ENCODE results near the gene NCF2.

- TF ChIP-seq POLR2AphosphoS5 (IDR thresholded peaks at IDR 0.05; ENCODE audit: low read depth, low read length) (no peak), CTCF (IDR thresholded peaks at IDR 0.05) (no peak)
Observed at GRCh38 chr1:183584147-183584546, 6.1 kb downstream of the NCF2 start.

All from Panc1 (cell line).